Neutrophil (primary cell): ENCODE results near the gene ZNF280A.

Experiments used
- H3K27ac ChIP-seq: fragments of 200-600 bp; sonication (generic); 2 replicates; pipeline ENCODE4 v1.5.1; 2016; ENCODE audit warnings: mild to moderate bottlenecking, moderate library complexity
- H3K27me3 ChIP-seq: fragments of 200-600 bp; sonication (generic); 2 replicates; pipeline ENCODE4 v1.6.0; 2016; ENCODE audit warnings: mild to moderate bottlenecking
- H3K36me3 ChIP-seq: fragments of 200-600 bp; sonication (generic); 2 replicates; pipeline ENCODE4 v1.5.1; 2017
- H3K4me1 ChIP-seq, 2 experiments: fragments of 200-600 bp in 1 of 2; sonication (generic) in 1 of 2; 1 replicate in 1 of 2; 2 replicates in 1 of 2; pipeline versions ENCODE4 v1.5.1 to v1.6.1; 2013 to 2016; ENCODE audit warnings: low read depth in 1 of 2, low read length in 1 of 2, mild to moderate bottlenecking in 1 of 2, moderate library complexity in 1 of 2; ENCODE audit not compliant: control insufficient read depth in 1 of 2, insufficient read depth in 1 of 2
- H3K4me3 ChIP-seq, 2 experiments: fragments of 200-600 bp in 1 of 2; sonication (generic) in 1 of 2; 1 replicate in 1 of 2; 2 replicates in 1 of 2; pipeline ENCODE4 v1.5.1; 2013 to 2016; ENCODE audit warnings: low read depth in 1 of 2, low read length in 1 of 2, mild to moderate bottlenecking in 1 of 2, moderate library complexity in 1 of 2
- H3K9me3 ChIP-seq: fragments of 200-600 bp; sonication (generic); 2 replicates; pipeline ENCODE4 v1.5.1; 2016
- CTCF ChIP-seq: fragments of 200-600 bp; sonication (generic); IDR thresholded peaks from 2 replicates; pipeline ENCODE4 v1.5.1; 2016; ENCODE audit warnings: antibody characterized with exemption

Gene ZNF280A

DNA sequence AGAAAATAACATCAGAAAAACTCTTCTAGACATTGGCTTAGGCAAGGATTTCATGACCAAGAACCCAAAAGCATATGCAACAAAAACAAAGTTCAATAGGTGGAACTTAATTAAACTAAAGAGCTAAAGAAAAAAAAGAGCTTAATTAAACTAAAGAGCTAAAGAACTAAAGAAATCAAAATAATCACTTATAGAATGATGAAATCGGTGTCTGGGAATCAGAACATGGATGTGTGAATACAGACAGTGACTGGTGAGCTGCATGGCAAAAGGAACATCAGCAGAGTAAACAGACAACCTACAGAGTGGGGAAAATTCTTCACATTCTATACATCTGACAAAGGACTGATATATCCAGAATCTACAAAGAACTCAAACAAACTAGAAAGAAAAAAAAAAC lies 53.0 kb downstream of the ZNF280A start:
- peaks cover 38% of the 10 kb centered on the region for H3K27me3 ChIP-seq
- no peaks in the 10 kb centered on the region for H3K36me3 ChIP-seq
- no peaks in the 10 kb centered on the region for H3K4me1 ChIP-seq
- H3K9me3 ChIP-seq: no peaks in the 10 kb centered on the region
- H3K27ac ChIP-seq: no peak overlapping the region
- no peak for TF ChIP-seq CTCF
- no peak overlapping the region for H3K4me3 ChIP-seq

DNA sequence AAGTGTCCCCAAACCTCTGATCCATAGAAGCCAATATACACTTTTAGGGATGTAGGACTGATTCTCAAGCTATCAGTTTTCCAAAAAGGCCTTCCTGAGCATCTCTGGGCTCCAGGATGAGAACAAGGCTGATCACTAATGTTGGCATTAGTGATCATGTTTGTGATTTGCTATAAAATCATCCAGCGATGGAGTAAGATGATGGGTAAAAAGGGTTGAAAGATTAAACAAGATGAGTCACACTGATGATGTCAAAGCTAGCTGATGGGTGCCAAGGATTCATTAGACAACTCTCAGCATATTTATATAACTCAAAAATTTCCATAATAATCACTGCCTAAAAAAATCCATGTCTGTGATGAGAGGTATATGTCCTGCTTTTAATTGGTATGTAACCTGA lies 54.3 kb downstream of the ZNF280A start:
- no peak overlapping the region for H3K4me3 ChIP-seq
- H3K27ac ChIP-seq: no peak overlapping the region
- H3K9me3 ChIP-seq: no peaks in the 10 kb centered on the region
- H3K27me3 ChIP-seq: peaks cover 50% of the 10 kb centered on the region
- no peaks in the 10 kb centered on the region for H3K4me1 ChIP-seq
- H3K36me3 ChIP-seq: no peaks in the 10 kb centered on the region
- TF ChIP-seq CTCF: no peak

DNA sequence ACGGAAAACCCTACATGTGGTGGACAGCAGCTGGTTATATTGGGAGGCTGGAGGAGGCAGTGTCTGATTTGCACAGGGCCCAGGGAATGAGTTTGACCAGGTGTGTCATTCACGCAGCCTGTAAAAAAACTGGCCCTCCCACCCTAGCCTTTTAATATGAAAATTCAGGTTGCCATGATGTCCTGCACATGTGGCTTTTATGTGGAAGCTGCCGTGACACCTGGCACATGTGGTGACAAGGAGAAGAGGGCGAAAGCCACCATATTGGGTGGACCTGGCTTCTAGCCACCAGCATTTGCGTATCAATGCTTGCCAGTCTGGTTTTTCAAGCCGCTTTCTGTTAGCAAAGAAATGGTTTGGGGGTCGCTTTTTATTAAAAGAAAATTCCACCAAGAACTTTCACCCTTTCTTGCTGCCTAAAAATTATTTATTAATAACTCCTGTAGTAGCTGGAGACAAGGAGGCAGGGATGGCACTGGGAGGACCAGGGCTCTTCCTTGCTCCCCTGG lies 54.9 kb downstream of the ZNF280A start:
- TF ChIP-seq CTCF: no peak
- H3K9me3 ChIP-seq: peaks cover 4% of the 10 kb centered on the region
- H3K36me3 ChIP-seq: no peaks in the 10 kb centered on the region
- no peaks in the 10 kb centered on the region for H3K4me1 ChIP-seq
- no peak overlapping the region for H3K4me3 ChIP-seq
- peaks cover 50% of the 10 kb centered on the region for H3K27me3 ChIP-seq
- H3K27ac ChIP-seq: no peak overlapping the region

- no peaks in the 10 kb centered on the region for H3K4me1 ChIP-seq
- no peaks in the 10 kb centered on the region for H3K36me3 ChIP-seq
These were observed 55.5 kb downstream of the ZNF280A start for GRCh38 chr22:22464541-22465054.

GRCh38 chr22:22463855-22464540 lies 56.1 kb downstream of the ZNF280A start:
- peaks cover 50% of the 10 kb centered on the region for H3K27me3 ChIP-seq
- H3K4me3 ChIP-seq: no peak overlapping the region
- H3K4me1 ChIP-seq: no peaks in the 10 kb centered on the region
- peak; percentile 48 for TF ChIP-seq CTCF
- no peak overlapping the region for H3K27ac ChIP-seq
- no peaks in the 10 kb centered on the region for H3K36me3 ChIP-seq
- H3K9me3 ChIP-seq: peaks cover 13% of the 10 kb centered on the region

More at GRCh38 chr22:22464541-22465054, 55.5 kb downstream of the ZNF280A start:
- H3K9me3 ChIP-seq: peaks cover 7% of the 10 kb centered on the region
- H3K27me3 ChIP-seq: peaks cover 50% of the 10 kb centered on the region
- no peak overlapping the region for H3K4me3 ChIP-seq
- no peak overlapping the region for H3K27ac ChIP-seq
- no peak for TF ChIP-seq CTCF
